Hippocampal formation (tissue), 2 donors: ENCODE data around the gene ASB7.
"Not testable (repeated sequence)": the region's sequence is repeated elsewhere in the genome, so short reads cannot be mapped to it uniquely, and the experiment has no call there.

Experiments
- DNase-seq, 2 donors: peaks; one replicate each; lab custom pipeline; 2025; lab: John Stamatoyannopoulos, UW

The ASB7 gene

GRCh38 chr15:100651253-100651652 lies 48.9 kb downstream of the ASB7 start:
- DNase-seq = no peak

- DNase-seq = no peak
Observed at GRCh38 chr15:100652116-100652515, 49.7 kb downstream of the ASB7 start.

- DNase-seq = no peak
Observed at GRCh38 chr15:100653608-100654007, 51.2 kb downstream of the ASB7 start.

GRCh38 chr15:100658895-100659294 lies 56.5 kb downstream of the ASB7 start:
- no peak for DNase-seq

- no peak for DNase-seq
Observed at GRCh38 chr15:100661156-100661555, 58.8 kb downstream of the ASB7 start.

- no peak for DNase-seq
Observed at GRCh38 chr15:100663086-100663914, 60.9 kb downstream of the ASB7 start.

GRCh38 chr15:100663915-100664281 lies 61.5 kb downstream of the ASB7 start:
- no peak for DNase-seq

- DNase-seq = no peak
Observed at GRCh38 chr15:100665570-100665969, 63.2 kb downstream of the ASB7 start.

GRCh38 chr15:100667405-100668347 lies 65.3 kb downstream of the ASB7 start:
- no peak for DNase-seq

- no peak for DNase-seq
Observed at GRCh38 chr15:100668348-100668745, 66.0 kb downstream of the ASB7 start.

GRCh38 chr15:100669260-100669659 lies 66.9 kb downstream of the ASB7 start:
- no peak for DNase-seq

- DNase-seq = no peak
Observed at GRCh38 chr15:100670505-100671021, 68.2 kb downstream of the ASB7 start.

- no peak for DNase-seq
Observed at GRCh38 chr15:100671124-100671680, 68.8 kb downstream of the ASB7 start.

GRCh38 chr15:100671858-100672543 lies 69.6 kb downstream of the ASB7 start:
- no peak for DNase-seq

- no peak for DNase-seq
Observed at GRCh38 chr15:100672959-100673358, 70.6 kb downstream of the ASB7 start.

GRCh38 chr15:100679151-100679550 lies 76.8 kb downstream of the ASB7 start:
- not testable (repeated sequence) for DNase-seq

GRCh38 chr15:100680726-100681125 lies 78.3 kb downstream of the ASB7 start:
- DNase-seq = no peak

GRCh38 chr15:100681335-100681746 lies 79.0 kb downstream of the ASB7 start:
- no peak for DNase-seq

- DNase-seq = no peak
Observed at GRCh38 chr15:100682468-100682867, 80.1 kb downstream of the ASB7 start.

- no peak for DNase-seq
Observed at GRCh38 chr15:100683434-100683833, 81.0 kb downstream of the ASB7 start.

- no peak for DNase-seq
Observed at GRCh38 chr15:100684591-100684990, 82.2 kb downstream of the ASB7 start.
